ENCODE data around the gene C4orf51. TPM values are rescaled to one million over a fixed set of nuclear protein-coding genes. Genes with fewer than 3 reads are reported as not detected.

Gene C4orf51
- total RNA-seq (2021) (not detected in 2 replicates), Bru-seq, nascent RNA (percentile 3 among the genes with signal in this experiment), BruChase-seq, experiment 1, labeled RNA remaining after a 2-hour chase (percentile 3 among the genes with signal in this experiment), BruChase-seq, experiment 2, labeled RNA remaining after a 6-hour chase (percentile 8 among the genes with signal in this experiment)
- long read RNA-seq = 0 reads

- no peaks in the 10 kb centered on the region for H3K36me3 ChIP-seq (ENCODE audit: insufficient read depth, low read length, poor library complexity, severe bottlenecking)
- H3K27me3 ChIP-seq (replicated peaks; ENCODE audit: insufficient read depth, low read depth, low read length, poor library complexity) = no peaks in the 10 kb centered on the region
- no peak within 1 kb of the TSS for H3K4me3 ChIP-seq (ENCODE audit: low read depth, low read length, poor library complexity, severe bottlenecking)
- H3K27ac ChIP-seq (ENCODE audit: low read depth, low read length, poor library complexity, severe bottlenecking) = no peak within 1 kb of the TSS
- TF ChIP-seq EZH2 (IDR thresholded peaks at IDR 0.05; ENCODE audit: borderline replicate concordance, low read depth, low read length, poor library complexity, severe bottlenecking) (no peak), CTCF (conservative IDR thresholded peaks at IDR 0.05; ENCODE audit: low read depth, low read length) (no peak)
- H3K4me1 ChIP-seq (ENCODE audit: insufficient read depth, low read length, poor library complexity, severe bottlenecking) = peaks cover 4% of the 10 kb centered on the region
- POLR2A ChIA-PET (ENCODE audit: low non-redundant PET) = no interaction called here
- DNase-seq (ENCODE audit: low spot score) = peak; percentile 58
- H3K9me3 ChIP-seq (ENCODE audit: low read depth, low read length, poor library complexity, severe bottlenecking) = no peaks in the 10 kb centered on the region
- CTCF ChIA-PET = no interaction called here
- BruUV-seq (replicated peaks) = no TSS peak
- intact Hi-C loops (cut with micrococcal nuclease; ENCODE audit: unreplicated experiment) = no loop called here
Observed at GRCh38 chr4:145679991-145680455, at the start of gene C4orf51. TSS of gene C4orf51 (plus strand) at chr4:145680146. CDS start at chr4:145680204, 58 bp downstream.

- CTCF ChIA-PET = no interaction called here
- Histone ChIP-seq H3K36me3 (ENCODE audit: insufficient read depth, low read length, poor library complexity, severe bottlenecking) (no peaks in the 10 kb centered on the region), H3K4me3 (ENCODE audit: low read depth, low read length, poor library complexity, severe bottlenecking) (no peak overlapping the region), H3K27ac (ENCODE audit: low read depth, low read length, poor library complexity, severe bottlenecking) (no peak overlapping the region), H3K4me1 (ENCODE audit: insufficient read depth, low read length, poor library complexity, severe bottlenecking) (no peaks in the 10 kb centered on the region), H3K27me3 (replicated peaks; ENCODE audit: insufficient read depth, low read depth, low read length, poor library complexity) (no peaks in the 10 kb centered on the region), H3K9me3 (ENCODE audit: low read depth, low read length, poor library complexity, severe bottlenecking) (no peaks in the 10 kb centered on the region)
- POLR2A ChIA-PET (ENCODE audit: low non-redundant PET) = no interaction called here
- DNase-seq (ENCODE audit: low spot score) = no peak
- TF ChIP-seq CTCF (conservative IDR thresholded peaks at IDR 0.05; ENCODE audit: low read depth, low read length) (no peak), EZH2 (IDR thresholded peaks at IDR 0.05; ENCODE audit: borderline replicate concordance, low read depth, low read length, poor library complexity, severe bottlenecking) (no peak)
- BruUV-seq (replicated peaks) = no TSS peak
- intact Hi-C loops (cut with micrococcal nuclease; ENCODE audit: unreplicated experiment) = no loop called here
Observed at GRCh38 chr4:145635117-145635516, 44.8 kb upstream of the C4orf51 start.

GRCh38 chr4:145635630-145636029, 44.3 kb upstream of the C4orf51 start:
- Histone ChIP-seq H3K4me3 (ENCODE audit: low read depth, low read length, poor library complexity, severe bottlenecking) (no peak overlapping the region), H3K27ac (ENCODE audit: low read depth, low read length, poor library complexity, severe bottlenecking) (no peak overlapping the region), H3K27me3 (replicated peaks; ENCODE audit: insufficient read depth, low read depth, low read length, poor library complexity) (no peaks in the 10 kb centered on the region), H3K36me3 (ENCODE audit: insufficient read depth, low read length, poor library complexity, severe bottlenecking) (no peaks in the 10 kb centered on the region), H3K9me3 (ENCODE audit: low read depth, low read length, poor library complexity, severe bottlenecking) (no peaks in the 10 kb centered on the region), H3K4me1 (ENCODE audit: insufficient read depth, low read length, poor library complexity, severe bottlenecking) (no peaks in the 10 kb centered on the region)
- intact Hi-C loops (cut with micrococcal nuclease; ENCODE audit: unreplicated experiment) = no loop called here
- ChIA-PET CTCF (no interaction called here), POLR2A (ENCODE audit: low non-redundant PET) (no interaction called here)
- no peak for DNase-seq (ENCODE audit: low spot score)
- no TSS peak for BruUV-seq (replicated peaks)
- TF ChIP-seq EZH2 (IDR thresholded peaks at IDR 0.05; ENCODE audit: borderline replicate concordance, low read depth, low read length, poor library complexity, severe bottlenecking) = no peak
- TF ChIP-seq CTCF (conservative IDR thresholded peaks at IDR 0.05; ENCODE audit: low read depth, low read length) = no peak
